ENCODE results near the gene RABL6.

The RABL6 gene

GRCh38 chr9:136820971-136821825, 13.4 kb downstream of the RABL6 start:
- H3K27ac ChIP-seq (ENCODE audit: low read depth in 2 of 2, low read length in 2 of 2): no peak overlapping the region
- no peaks in the 10 kb centered on the region for H3K4me1 ChIP-seq (ENCODE audit: control insufficient read depth in 2 of 2, insufficient read depth in 2 of 2, low read length in 2 of 2)
- H3K4me3 ChIP-seq (ENCODE audit: low read length in 2 of 2): no peak overlapping the region
- peaks cover 15 to 29% of the 10 kb centered on the region in 2 donors for H3K36me3 ChIP-seq (ENCODE audit: control insufficient read depth in 2 of 2, insufficient read depth in 2 of 2, low read length in 2 of 2)
- H3K9ac ChIP-seq (ENCODE audit: low read depth in 1 of 2, low read length in 2 of 2): peak overlapping the region in 1 of 2 donors; percentile 38
- no peaks in the 10 kb centered on the region for H3K9me3 ChIP-seq (ENCODE audit: control insufficient read depth in 2 of 2, low read length in 2 of 2)
- H3K27me3 ChIP-seq (ENCODE audit: control insufficient read depth in 2 of 2, insufficient read depth in 2 of 2, low read length in 2 of 2): no peaks in the 10 kb centered on the region

- Histone ChIP-seq H3K9ac (ENCODE audit: low read depth in 1 of 2, low read length in 2 of 2) (no peak overlapping the region), H3K9me3 (ENCODE audit: control insufficient read depth in 2 of 2, low read length in 2 of 2) (no peaks in the 10 kb centered on the region), H3K4me3 (ENCODE audit: low read length in 2 of 2) (no peak overlapping the region), H3K36me3 (ENCODE audit: control insufficient read depth in 2 of 2, insufficient read depth in 2 of 2, low read length in 2 of 2) (peaks cover 23 to 30% of the 10 kb centered on the region in 2 donors), H3K27me3 (ENCODE audit: control insufficient read depth in 2 of 2, insufficient read depth in 2 of 2, low read length in 2 of 2) (no peaks in the 10 kb centered on the region), H3K4me1 (ENCODE audit: control insufficient read depth in 2 of 2, insufficient read depth in 2 of 2, low read length in 2 of 2) (no peaks in the 10 kb centered on the region), H3K27ac (ENCODE audit: low read depth in 2 of 2, low read length in 2 of 2) (no peak overlapping the region)
These were observed 14.2 kb downstream of the RABL6 start for GRCh38 chr9:136821826-136822544.

GRCh38 chr9:136823136-136824046, 15.6 kb downstream of the RABL6 start:
- H3K4me3 ChIP-seq (ENCODE audit: low read length in 2 of 2): no peak overlapping the region
- H3K4me1 ChIP-seq (ENCODE audit: control insufficient read depth in 2 of 2, insufficient read depth in 2 of 2, low read length in 2 of 2): no peaks in the 10 kb centered on the region
- H3K9ac ChIP-seq (ENCODE audit: low read depth in 1 of 2, low read length in 2 of 2): no peak overlapping the region
- no peak overlapping the region for H3K27ac ChIP-seq (ENCODE audit: low read depth in 2 of 2, low read length in 2 of 2)
- no peaks in the 10 kb centered on the region for H3K27me3 ChIP-seq (ENCODE audit: control insufficient read depth in 2 of 2, insufficient read depth in 2 of 2, low read length in 2 of 2)
- peaks cover 27 to 33% of the 10 kb centered on the region in 2 donors for H3K36me3 ChIP-seq (ENCODE audit: control insufficient read depth in 2 of 2, insufficient read depth in 2 of 2, low read length in 2 of 2)
- H3K9me3 ChIP-seq (ENCODE audit: control insufficient read depth in 2 of 2, low read length in 2 of 2): no peaks in the 10 kb centered on the region

- Histone ChIP-seq H3K27me3 (ENCODE audit: control insufficient read depth in 2 of 2, insufficient read depth in 2 of 2, low read length in 2 of 2) (no peaks in the 10 kb centered on the region), H3K9me3 (ENCODE audit: control insufficient read depth in 2 of 2, low read length in 2 of 2) (no peaks in the 10 kb centered on the region), H3K36me3 (ENCODE audit: control insufficient read depth in 2 of 2, insufficient read depth in 2 of 2, low read length in 2 of 2) (peaks cover 33 to 46% of the 10 kb centered on the region in 2 donors), H3K4me1 (ENCODE audit: control insufficient read depth in 2 of 2, insufficient read depth in 2 of 2, low read length in 2 of 2) (no peaks in the 10 kb centered on the region), H3K9ac (ENCODE audit: low read depth in 1 of 2, low read length in 2 of 2) (no peak overlapping the region), H3K4me3 (ENCODE audit: low read length in 2 of 2) (no peak overlapping the region), H3K27ac (ENCODE audit: low read depth in 2 of 2, low read length in 2 of 2) (no peak overlapping the region)
These were observed 16.9 kb downstream of the RABL6 start for GRCh38 chr9:136824496-136825225.

GRCh38 chr9:136825295-136826187, 17.8 kb downstream of the RABL6 start:
- no peaks in the 10 kb centered on the region for H3K9me3 ChIP-seq (ENCODE audit: control insufficient read depth in 2 of 2, low read length in 2 of 2)
- peaks cover 41 to 54% of the 10 kb centered on the region in 2 donors for H3K36me3 ChIP-seq (ENCODE audit: control insufficient read depth in 2 of 2, insufficient read depth in 2 of 2, low read length in 2 of 2)
- H3K9ac ChIP-seq (ENCODE audit: low read depth in 1 of 2, low read length in 2 of 2): no peak overlapping the region
- H3K4me3 ChIP-seq (ENCODE audit: low read length in 2 of 2): no peak overlapping the region
- H3K27me3 ChIP-seq (ENCODE audit: control insufficient read depth in 2 of 2, insufficient read depth in 2 of 2, low read length in 2 of 2): no peaks in the 10 kb centered on the region
- H3K4me1 ChIP-seq (ENCODE audit: control insufficient read depth in 2 of 2, insufficient read depth in 2 of 2, low read length in 2 of 2): no peaks in the 10 kb centered on the region
- no peak overlapping the region for H3K27ac ChIP-seq (ENCODE audit: low read depth in 2 of 2, low read length in 2 of 2)

GRCh38 chr9:136826188-136826541, 18.4 kb downstream of the RABL6 start:
- Histone ChIP-seq H3K4me3 (ENCODE audit: low read length in 2 of 2) (no peak overlapping the region), H3K27me3 (ENCODE audit: control insufficient read depth in 2 of 2, insufficient read depth in 2 of 2, low read length in 2 of 2) (no peaks in the 10 kb centered on the region), H3K9me3 (ENCODE audit: control insufficient read depth in 2 of 2, low read length in 2 of 2) (no peaks in the 10 kb centered on the region), H3K36me3 (ENCODE audit: control insufficient read depth in 2 of 2, insufficient read depth in 2 of 2, low read length in 2 of 2) (peaks cover 47 to 58% of the 10 kb centered on the region in 2 donors), H3K9ac (ENCODE audit: low read depth in 1 of 2, low read length in 2 of 2) (no peak overlapping the region), H3K27ac (ENCODE audit: low read depth in 2 of 2, low read length in 2 of 2) (no peak overlapping the region), H3K4me1 (ENCODE audit: control insufficient read depth in 2 of 2, insufficient read depth in 2 of 2, low read length in 2 of 2) (no peaks in the 10 kb centered on the region)

GRCh38 chr9:136826703-136827582, 19.2 kb downstream of the RABL6 start:
- no peak overlapping the region for H3K27ac ChIP-seq (ENCODE audit: low read depth in 2 of 2, low read length in 2 of 2)
- H3K9me3 ChIP-seq (ENCODE audit: control insufficient read depth in 2 of 2, low read length in 2 of 2): no peaks in the 10 kb centered on the region
- no peak overlapping the region for H3K4me3 ChIP-seq (ENCODE audit: low read length in 2 of 2)
- H3K9ac ChIP-seq (ENCODE audit: low read depth in 1 of 2, low read length in 2 of 2): no peak overlapping the region
- H3K36me3 ChIP-seq (ENCODE audit: control insufficient read depth in 2 of 2, insufficient read depth in 2 of 2, low read length in 2 of 2): peaks cover 54 to 65% of the 10 kb centered on the region in 2 donors
- no peaks in the 10 kb centered on the region for H3K4me1 ChIP-seq (ENCODE audit: control insufficient read depth in 2 of 2, insufficient read depth in 2 of 2, low read length in 2 of 2)
- no peaks in the 10 kb centered on the region for H3K27me3 ChIP-seq (ENCODE audit: control insufficient read depth in 2 of 2, insufficient read depth in 2 of 2, low read length in 2 of 2)

- peaks cover 58 to 74% of the 10 kb centered on the region in 2 donors for H3K36me3 ChIP-seq (ENCODE audit: control insufficient read depth in 2 of 2, insufficient read depth in 2 of 2, low read length in 2 of 2)
- H3K4me3 ChIP-seq (ENCODE audit: low read length in 2 of 2): no peak overlapping the region
- H3K9me3 ChIP-seq (ENCODE audit: control insufficient read depth in 2 of 2, low read length in 2 of 2): no peaks in the 10 kb centered on the region
- H3K27ac ChIP-seq (ENCODE audit: low read depth in 2 of 2, low read length in 2 of 2): no peak overlapping the region
- no peaks in the 10 kb centered on the region for H3K27me3 ChIP-seq (ENCODE audit: control insufficient read depth in 2 of 2, insufficient read depth in 2 of 2, low read length in 2 of 2)
- no peak overlapping the region for H3K9ac ChIP-seq (ENCODE audit: low read depth in 1 of 2, low read length in 2 of 2)
- H3K4me1 ChIP-seq (ENCODE audit: control insufficient read depth in 2 of 2, insufficient read depth in 2 of 2, low read length in 2 of 2): no peaks in the 10 kb centered on the region
These were observed 20.2 kb downstream of the RABL6 start for GRCh38 chr9:136827794-136828473.
